ENCODE data around the gene AMACR. TPM values are rescaled to one million over a fixed set of nuclear protein-coding genes. Genes with fewer than 3 reads are reported as not detected.

The AMACR gene
- total and polyA plus RNA-seq, 10 of the 15 experiments (the other 5 are each of a cell fraction or from before 2014, with no cell fraction given) = 2.6 to 20.4 (median 10.4) TPM

DNA sequence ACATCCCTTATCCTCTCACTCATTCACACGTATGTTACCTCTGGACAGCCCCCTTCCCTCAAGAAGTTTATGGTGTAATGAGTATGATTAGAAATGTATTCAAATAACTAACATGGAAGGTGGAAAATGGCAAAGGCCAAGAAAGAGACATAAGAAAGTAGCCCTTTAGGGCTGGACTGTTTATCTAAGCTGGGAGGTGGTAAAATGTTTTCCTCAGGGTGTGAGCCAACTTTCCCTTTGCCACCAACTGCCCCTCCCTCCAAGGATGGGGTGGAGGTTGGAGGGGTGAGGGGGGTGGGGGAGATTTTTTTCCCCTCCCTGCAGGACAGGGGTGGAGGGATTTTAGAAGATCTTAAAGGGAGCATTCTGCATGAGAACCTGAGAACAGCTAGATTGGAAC lies 31.5 kb downstream of the AMACR start (continued):
- TF ChIP-seq, protein P1, sequence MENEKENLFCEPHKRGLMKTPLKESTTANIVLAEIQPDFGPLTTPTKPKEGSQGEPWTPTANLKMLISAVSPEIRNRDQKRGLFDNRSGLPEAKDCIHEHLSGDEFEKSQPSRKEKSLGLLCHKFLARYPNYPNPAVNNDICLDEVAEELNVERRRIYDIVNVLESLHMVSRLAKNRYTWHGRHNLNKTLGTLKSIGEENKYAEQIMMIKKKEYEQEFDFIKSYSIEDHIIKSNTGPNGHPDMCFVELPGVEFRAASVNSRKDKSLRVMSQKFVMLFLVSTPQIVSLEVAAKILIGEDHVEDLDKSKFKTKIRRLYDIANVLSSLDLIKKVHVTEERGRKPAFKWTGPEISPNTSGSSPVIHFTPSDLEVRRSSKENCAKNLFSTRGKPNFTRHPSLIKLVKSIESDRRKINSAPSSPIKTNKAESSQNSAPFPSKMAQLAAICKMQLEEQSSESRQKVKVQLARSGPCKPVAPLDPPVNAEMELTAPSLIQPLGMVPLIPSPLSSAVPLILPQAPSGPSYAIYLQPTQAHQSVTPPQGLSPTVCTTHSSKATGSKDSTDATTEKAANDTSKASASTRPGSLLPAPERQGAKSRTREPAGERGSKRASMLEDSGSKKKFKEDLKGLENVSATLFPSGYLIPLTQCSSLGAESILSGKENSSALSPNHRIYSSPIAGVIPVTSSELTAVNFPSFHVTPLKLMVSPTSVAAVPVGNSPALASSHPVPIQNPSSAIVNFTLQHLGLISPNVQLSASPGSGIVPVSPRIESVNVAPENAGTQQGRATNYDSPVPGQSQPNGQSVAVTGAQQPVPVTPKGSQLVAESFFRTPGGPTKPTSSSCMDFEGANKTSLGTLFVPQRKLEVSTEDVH (IDR thresholded peaks at IDR 0.05; ENCODE audit: low read depth, partially characterized antibody) = no peak
- TF ChIP-seq LARP7 (IDR thresholded peaks at IDR 0.05) (no peak), MEF2B (IDR thresholded peaks at IDR 0.05; ENCODE audit: partially characterized antibody, poor library complexity, severe bottlenecking) (no peak), FOXK2 (IDR thresholded peaks at IDR 0.05) (no peak), HDAC2 (IDR thresholded peaks at IDR 0.05) (no peak), EP300 (IDR thresholded peaks at IDR 0.05; ENCODE audit: borderline replicate concordance in 1 of 2, control insufficient read depth in 1 of 2, low read depth in 2 of 2, low read length in 2 of 2) (no peak), ZBED1 (IDR thresholded peaks at IDR 0.05; ENCODE audit: borderline replicate concordance) (no peak)
- TF ChIP-seq, protein P2, sequence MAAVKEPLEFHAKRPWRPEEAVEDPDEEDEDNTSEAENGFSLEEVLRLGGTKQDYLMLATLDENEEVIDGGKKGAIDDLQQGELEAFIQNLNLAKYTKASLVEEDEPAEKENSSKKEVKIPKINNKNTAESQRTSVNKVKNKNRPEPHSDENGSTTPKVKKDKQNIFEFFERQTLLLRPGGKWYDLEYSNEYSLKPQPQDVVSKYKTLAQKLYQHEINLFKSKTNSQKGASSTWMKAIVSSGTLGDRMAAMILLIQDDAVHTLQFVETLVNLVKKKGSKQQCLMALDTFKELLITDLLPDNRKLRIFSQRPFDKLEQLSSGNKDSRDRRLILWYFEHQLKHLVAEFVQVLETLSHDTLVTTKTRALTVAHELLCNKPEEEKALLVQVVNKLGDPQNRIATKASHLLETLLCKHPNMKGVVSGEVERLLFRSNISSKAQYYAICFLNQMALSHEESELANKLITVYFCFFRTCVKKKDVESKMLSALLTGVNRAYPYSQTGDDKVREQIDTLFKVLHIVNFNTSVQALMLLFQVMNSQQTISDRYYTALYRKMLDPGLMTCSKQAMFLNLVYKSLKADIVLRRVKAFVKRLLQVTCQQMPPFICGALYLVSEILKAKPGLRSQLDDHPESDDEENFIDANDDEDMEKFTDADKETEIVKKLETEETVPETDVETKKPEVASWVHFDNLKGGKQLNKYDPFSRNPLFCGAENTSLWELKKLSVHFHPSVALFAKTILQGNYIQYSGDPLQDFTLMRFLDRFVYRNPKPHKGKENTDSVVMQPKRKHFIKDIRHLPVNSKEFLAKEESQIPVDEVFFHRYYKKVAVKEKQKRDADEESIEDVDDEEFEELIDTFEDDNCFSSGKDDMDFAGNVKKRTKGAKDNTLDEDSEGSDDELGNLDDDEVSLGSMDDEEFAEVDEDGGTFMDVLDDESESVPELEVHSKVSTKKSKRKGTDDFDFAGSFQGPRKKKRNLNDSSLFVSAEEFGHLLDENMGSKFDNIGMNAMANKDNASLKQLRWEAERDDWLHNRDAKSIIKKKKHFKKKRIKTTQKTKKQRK (IDR thresholded peaks at IDR 0.05; ENCODE audit: low read depth, low read length) = no peak
- TF ChIP-seq, protein P3, sequence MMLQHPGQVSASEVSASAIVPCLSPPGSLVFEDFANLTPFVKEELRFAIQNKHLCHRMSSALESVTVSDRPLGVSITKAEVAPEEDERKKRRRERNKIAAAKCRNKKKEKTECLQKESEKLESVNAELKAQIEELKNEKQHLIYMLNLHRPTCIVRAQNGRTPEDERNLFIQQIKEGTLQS (IDR thresholded peaks at IDR 0.05; ENCODE audit: borderline replicate concordance, extremely low read depth, low read depth, low read length) = no peak

Data from GM12878 (cell line).